Nephron progenitor cell (in vitro differentiated cells): ENCODE results near the gene PCSK2.

ENCODE experiments used
- DNase-seq: peaks from one replicate; pipeline ENCODE4 v3.0.0; 2021
- H3K27ac Mint-ChIP-seq: 2 replicates; pipeline ENCODE4 v1.8.0; 2021; ENCODE audit warnings: mild to moderate bottlenecking, moderate library complexity, mixed read lengths
- H3K27me3 Mint-ChIP-seq: 2 replicates; pipeline ENCODE4 v1.8.0; 2021; ENCODE audit warnings: mild to moderate bottlenecking, low read depth, mixed read lengths; ENCODE audit not compliant: poor library complexity
- H3K36me3 Mint-ChIP-seq: 2 replicates; pipeline ENCODE4 v1.8.0; 2021; ENCODE audit warnings: low read depth, mixed read lengths
- H3K4me1 Mint-ChIP-seq: 2 replicates; pipeline ENCODE4 v1.8.0; 2021; ENCODE audit warnings: mixed read lengths
- H3K4me3 Mint-ChIP-seq: 2 replicates; pipeline ENCODE4 v1.8.0; 2021; ENCODE audit warnings: mild to moderate bottlenecking, moderate library complexity, mixed read lengths
- H3K9me3 Mint-ChIP-seq: 2 replicates; pipeline ENCODE4 v1.8.0; 2021; ENCODE audit warnings: mild to moderate bottlenecking, moderate library complexity, mixed read lengths
- CTCF ChIP-seq: fragments of 200-600 bp; sonication (generic); IDR thresholded peaks from 2 replicates; pipeline ENCODE4 v1.5.0; 2021; ENCODE audit warnings: antibody characterized with exemption

The PCSK2 gene

GRCh38 chr20:17461941-17462340 lies 235.1 kb downstream of the PCSK2 start:
- Mint-ChIP-seq H3K4me3 (no peak overlapping the region), H3K36me3 (no peaks in the 10 kb centered on the region), H3K27me3 (peaks cover 7% of the 10 kb centered on the region), H3K27ac (no peak overlapping the region), H3K9me3 (no peaks in the 10 kb centered on the region), H3K4me1 (no peaks in the 10 kb centered on the region)
- no peak for TF ChIP-seq CTCF
- DNase-seq, result no peak

- H3K4me3 Mint-ChIP-seq, result no peak overlapping the region
Measured at GRCh38 chr20:17463711-17464110, 236.9 kb downstream of the PCSK2 start.

GRCh38 chr20:17465236-17465635 lies 238.4 kb downstream of the PCSK2 start:
- Mint-ChIP-seq H3K27me3 (peaks cover 8% of the 10 kb centered on the region), H3K27ac (no peak overlapping the region), H3K4me1 (no peaks in the 10 kb centered on the region), H3K4me3 (no peak overlapping the region), H3K36me3 (no peaks in the 10 kb centered on the region), H3K9me3 (no peaks in the 10 kb centered on the region)
- no peak for TF ChIP-seq CTCF
- DNase-seq, result no peak

More at GRCh38 chr20:17463711-17464110, 236.9 kb downstream of the PCSK2 start:
- H3K9me3 Mint-ChIP-seq, result no peaks in the 10 kb centered on the region
- DNase-seq, result no peak
- no peak overlapping the region for H3K27ac Mint-ChIP-seq
- H3K4me1 Mint-ChIP-seq, result no peaks in the 10 kb centered on the region
- no peak for TF ChIP-seq CTCF
- H3K27me3 Mint-ChIP-seq, result peaks cover 4% of the 10 kb centered on the region
- H3K36me3 Mint-ChIP-seq, result no peaks in the 10 kb centered on the region

GRCh38 chr20:17466641-17467040 lies 239.8 kb downstream of the PCSK2 start:
- no peak overlapping the region for H3K4me3 Mint-ChIP-seq
- H3K9me3 Mint-ChIP-seq, result no peaks in the 10 kb centered on the region
- H3K4me1 Mint-ChIP-seq, result no peaks in the 10 kb centered on the region
- DNase-seq, result no peak
- H3K27ac Mint-ChIP-seq, result no peak overlapping the region
- H3K36me3 Mint-ChIP-seq, result no peaks in the 10 kb centered on the region
- peaks cover 8% of the 10 kb centered on the region for H3K27me3 Mint-ChIP-seq
- TF ChIP-seq CTCF, result no peak

- Mint-ChIP-seq H3K27ac (no peak overlapping the region), H3K4me3 (no peak overlapping the region), H3K4me1 (no peaks in the 10 kb centered on the region), H3K36me3 (no peaks in the 10 kb centered on the region), H3K27me3 (peaks cover 8% of the 10 kb centered on the region), H3K9me3 (no peaks in the 10 kb centered on the region)
- no peak for DNase-seq
- TF ChIP-seq CTCF, result no peak
Measured at GRCh38 chr20:17467120-17467655, 240.3 kb downstream of the PCSK2 start.

GRCh38 chr20:17468073-17468840 lies 241.4 kb downstream of the PCSK2 start:
- H3K36me3 Mint-ChIP-seq, result no peaks in the 10 kb centered on the region
- no peaks in the 10 kb centered on the region for H3K9me3 Mint-ChIP-seq
- H3K4me1 Mint-ChIP-seq, result peaks cover 2% of the 10 kb centered on the region
- H3K27ac Mint-ChIP-seq, result no peak overlapping the region
- no peak for DNase-seq
- peaks cover 8% of the 10 kb centered on the region for H3K27me3 Mint-ChIP-seq
- no peak overlapping the region for H3K4me3 Mint-ChIP-seq
- no peak for TF ChIP-seq CTCF
